ENCODE results near the gene DNAH7.

The DNAH7 gene

DNA sequence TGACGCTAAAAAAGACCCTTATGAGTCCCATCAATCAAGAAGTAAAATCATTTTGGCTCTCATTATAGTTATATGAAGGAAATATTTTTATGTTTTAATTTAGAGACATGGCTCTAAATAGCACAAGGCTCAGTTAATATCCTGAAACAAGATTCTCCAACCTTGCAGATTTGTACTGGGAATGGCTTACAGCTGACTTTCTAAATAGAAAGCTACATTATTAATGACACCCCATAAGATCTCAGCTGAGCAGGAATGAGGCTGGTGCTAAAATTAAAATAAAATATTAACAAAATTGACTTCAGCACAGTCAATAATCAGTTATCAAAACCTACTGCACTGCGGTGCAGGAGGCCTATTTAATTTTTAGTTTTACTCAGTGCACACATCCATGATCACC is 274.8 kb downstream of the DNAH7 start:
- no peak for DNase-seq

DNA sequence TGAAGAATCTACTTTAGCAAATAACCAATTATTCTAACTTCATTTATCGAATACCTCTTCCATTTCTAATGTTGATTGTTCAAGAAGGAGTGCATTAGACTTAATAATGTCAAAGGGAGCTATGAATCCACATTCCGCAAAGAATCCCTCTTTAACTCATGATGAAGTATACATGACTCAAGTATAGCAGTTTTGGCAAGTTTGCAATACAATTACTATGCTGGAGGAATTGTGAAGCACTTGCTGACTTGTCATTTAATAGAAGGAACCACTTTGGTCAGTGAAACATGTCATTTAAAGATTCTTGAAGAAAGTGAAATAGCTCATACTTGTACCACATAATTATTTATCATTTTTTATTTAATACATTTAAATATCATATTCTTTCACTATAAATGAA is 286.5 kb downstream of the DNAH7 start:
- DNase-seq: peak; percentile 23

DNA sequence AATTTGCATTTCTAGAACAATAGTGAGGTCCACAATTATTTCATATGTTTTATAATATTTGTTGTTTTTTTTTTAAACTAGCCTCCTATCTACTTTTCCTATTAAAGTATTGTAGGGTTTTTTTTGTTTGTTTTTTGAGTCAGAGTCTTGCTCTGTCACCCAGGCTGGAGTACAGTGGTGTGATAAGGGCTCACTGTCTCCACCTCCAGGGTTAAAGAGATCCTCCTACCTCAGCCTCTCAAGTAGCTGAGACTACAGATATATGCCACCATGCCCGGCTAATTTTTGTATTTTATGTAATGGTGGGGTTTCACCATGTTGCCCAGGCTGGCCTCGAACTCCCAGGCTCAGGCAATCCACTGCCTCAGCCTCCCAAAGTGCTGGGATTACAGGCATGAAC is 289.1 kb downstream of the DNAH7 start:
- no peak for DNase-seq

DNA sequence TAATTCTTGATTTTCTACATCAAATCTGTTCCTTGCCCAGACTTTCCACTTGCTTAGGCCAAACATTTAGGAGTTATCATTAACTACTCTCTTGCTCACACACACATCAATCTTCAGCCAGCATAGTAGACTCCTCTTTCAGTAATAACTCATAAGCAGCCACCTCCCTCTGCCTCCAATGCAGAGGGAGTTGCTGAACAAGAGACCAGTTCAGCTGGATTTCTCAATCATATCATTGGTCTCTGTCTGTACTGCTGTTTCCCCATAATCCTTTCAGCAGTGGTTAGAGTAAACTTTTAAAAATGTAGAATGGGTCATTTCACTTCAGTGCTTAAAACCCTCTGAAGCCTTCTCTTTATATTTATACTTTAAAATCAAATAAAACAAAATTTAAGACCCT is 298.7 kb downstream of the DNAH7 start:
- no peak for DNase-seq

DNA sequence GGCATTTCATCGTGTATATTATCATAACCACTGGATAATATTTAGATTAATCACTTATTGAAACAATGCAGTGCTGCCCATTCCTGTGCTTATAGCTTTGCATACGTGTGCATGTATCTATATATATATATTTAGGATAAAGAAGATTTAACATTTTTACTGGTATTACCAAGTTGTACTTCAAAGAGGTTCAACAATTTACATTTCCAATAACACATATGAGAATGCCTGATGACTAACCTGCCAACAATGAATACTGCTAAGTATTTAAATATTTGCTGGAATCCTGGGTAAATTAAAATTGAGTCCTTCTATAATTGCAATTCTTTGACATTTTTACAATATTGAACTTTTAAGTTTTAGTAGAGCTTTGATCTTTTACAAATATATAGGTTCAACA is 300.2 kb downstream of the DNAH7 start:
- DNase-seq: peak; percentile 53

DNA sequence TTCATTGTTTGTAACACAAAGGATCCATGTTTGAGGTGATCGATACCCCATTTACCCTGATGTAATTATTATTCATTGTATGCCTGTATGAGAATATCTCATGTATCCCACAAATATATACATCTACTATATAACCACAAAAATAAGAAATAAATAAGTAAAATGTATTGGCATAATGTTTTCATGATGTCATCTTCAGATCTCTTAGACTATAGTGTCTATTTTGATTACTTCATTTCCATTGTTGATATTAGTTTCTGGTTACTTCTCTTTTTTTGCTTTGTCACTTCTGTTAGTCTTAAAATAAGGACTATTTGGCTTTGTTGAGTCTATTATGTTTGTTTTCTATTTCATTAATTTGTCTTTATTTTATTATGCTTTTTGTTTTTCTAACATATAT is 301.9 kb downstream of the DNAH7 start:
- DNase-seq: no peak

DNA sequence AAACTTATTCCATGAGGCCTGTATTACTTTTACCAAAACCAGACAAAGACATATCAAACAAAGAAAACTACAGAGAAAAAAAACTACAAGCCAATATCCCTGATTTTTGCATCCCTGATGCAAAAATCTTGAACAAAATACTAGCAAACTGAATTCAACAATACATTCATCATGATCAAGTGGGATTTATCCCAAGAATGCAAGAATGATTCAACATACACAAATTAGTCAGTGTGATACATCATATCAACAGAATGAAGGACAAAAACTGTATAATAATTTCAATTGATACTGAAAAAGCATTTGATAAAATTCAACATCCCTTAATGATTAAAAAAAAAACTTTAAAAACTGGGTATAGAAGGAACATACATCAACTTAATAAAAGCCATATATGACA is 304.8 kb downstream of the DNAH7 start:
- peak; percentile 27 for DNase-seq

DNA sequence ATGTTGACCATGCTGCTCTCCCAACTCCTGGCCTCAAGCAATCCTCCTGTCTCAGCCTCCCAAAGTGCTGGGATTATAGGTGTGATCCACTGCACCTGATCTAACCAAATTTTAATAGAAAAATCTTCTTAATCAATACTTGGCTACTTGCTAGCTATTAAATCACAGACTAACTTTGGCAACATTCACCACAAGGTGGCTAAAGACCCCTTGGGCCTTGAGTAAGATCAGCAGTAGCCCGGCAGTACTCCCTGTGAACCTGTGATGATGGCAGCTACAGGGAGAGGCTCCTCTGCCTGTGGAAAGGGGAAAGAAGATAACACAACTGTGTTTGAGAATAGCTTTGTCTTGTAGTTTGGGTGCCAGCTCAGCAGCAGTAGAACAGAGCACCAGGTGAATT is 308.8 kb downstream of the DNAH7 start:
- DNase-seq: no peak

DNA sequence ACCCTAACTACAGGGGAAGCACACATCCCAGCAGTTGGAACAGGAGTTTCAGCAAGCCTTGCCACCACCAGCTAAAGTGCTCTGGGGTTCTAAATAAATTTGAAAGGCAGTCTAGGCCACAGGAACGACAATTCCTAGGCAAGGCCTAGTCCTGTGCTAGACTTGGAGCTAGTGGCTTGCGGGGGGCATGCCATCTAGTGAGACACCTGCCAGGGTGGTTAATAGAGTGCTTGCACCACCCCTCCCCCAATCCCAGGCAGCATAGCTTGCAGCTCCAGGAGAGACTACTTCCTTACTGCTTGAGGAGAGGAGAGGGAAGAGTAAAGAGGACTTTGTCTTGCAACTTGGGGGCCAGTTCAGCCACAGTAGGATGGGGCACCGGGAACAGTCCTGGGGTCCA is 309.8 kb downstream of the DNAH7 start:
- no peak for DNase-seq

DNA sequence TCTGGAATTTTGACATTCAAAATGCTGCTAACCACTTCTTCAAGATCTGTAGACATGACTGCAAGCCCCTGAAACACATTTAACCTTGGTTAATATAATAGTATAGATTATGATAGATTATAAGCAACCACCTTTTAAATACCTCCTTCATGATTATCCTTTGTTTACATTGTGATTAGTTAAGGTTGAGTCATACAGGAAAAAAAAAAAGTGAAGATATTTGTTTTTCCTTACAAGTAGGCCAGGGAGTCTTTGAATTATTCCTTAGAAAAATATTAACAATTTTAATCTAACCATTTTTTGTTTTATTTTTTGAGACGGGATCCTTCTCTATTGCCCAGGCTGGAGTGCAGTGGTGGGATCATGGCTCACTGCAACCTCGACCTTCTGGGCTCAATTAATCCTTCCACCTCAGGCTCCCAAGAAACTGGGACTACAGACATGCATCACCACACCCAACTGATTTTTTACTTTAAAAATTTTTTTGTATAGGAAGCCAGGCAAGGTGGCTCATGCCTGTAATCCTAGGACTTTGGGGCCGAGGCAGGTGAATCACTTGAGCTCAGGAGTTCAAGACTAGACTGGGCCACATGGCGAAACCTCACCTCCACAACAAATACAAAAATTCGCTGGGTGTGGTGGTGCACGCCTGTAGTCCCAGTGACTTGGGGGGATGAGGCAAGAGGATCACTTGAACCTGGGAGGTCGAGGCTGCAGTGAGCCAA is 312.3 kb downstream of the DNAH7 start:
- peak; percentile 10 for DNase-seq

DNA sequence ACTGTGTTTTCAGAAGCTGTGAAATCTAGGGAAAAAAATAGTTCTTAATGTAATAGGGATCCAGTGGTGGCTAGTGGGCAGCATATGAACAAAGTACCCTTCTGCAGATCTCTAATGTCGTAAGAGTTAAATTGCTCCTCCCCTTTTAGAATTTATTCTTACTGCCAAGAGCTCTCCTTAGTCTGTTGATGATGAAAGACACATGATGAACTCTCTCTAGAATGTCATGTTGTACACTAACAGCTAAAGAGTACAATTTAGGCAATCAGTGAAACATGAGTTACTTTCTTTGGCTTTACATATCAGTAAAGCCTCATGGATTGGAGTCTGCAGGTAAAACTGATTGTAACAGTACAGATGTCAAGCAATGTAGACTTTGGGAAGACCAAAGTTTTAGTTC is 327.4 kb downstream of the DNAH7 start:
- DNase-seq: no peak

DNA sequence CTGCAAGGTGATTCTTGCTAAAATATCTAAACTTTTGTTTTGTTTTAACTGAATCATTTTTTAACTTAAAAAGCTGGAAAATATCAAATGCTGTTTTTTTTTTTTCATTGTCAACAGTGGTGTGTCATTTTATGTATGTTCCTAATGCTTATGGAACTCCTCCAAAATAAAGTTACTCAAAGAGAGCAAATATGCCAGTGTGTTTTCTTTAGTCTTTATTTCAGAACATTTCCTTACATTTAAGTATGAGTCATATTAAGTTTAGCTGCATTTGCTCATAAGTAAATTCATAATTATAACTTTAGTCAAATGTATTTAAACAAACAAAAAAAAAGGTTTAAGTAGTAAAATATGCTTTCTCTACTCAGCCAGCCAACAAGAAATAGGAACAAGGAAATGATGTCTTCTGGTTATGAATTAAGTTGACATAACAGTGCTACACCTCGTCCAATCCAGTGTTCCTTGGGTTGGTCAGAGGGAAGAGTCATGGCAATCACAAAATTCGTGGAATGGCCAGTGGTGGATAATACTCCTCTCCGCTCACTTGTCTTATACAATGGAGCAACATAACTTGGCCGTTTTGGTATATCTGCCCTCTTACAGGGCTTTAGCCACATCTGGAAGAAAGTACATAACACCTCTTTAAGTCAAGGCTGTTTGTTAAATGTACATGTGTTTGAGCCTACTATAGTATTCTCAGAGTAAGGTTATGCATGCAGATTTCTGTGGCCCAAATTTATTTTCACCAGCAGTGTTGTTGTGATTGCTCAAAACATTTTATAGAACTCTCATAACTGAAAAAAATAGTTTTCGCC is 330.9 kb downstream of the DNAH7 start:
- peak; percentile 80 for DNase-seq

DNA sequence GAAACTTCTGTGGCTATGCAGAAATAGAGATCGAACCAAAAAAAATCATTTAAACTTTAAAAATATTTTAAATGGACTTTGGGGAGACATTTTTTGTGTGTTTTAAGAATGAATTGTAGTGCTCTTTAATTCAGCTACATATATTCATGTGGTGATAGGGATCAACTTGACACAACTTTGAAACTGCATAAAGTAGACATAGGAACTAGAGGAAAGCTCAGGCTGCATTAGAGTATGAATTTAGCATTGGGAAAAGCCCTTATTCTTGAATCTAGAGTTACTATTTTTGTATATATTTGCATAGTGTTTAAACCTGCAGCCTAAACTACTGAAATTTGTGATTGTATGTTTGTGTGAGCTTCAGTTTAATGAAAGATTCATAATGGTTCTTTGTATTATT is 333.3 kb downstream of the DNAH7 start:
- DNase-seq: no peak

DNA sequence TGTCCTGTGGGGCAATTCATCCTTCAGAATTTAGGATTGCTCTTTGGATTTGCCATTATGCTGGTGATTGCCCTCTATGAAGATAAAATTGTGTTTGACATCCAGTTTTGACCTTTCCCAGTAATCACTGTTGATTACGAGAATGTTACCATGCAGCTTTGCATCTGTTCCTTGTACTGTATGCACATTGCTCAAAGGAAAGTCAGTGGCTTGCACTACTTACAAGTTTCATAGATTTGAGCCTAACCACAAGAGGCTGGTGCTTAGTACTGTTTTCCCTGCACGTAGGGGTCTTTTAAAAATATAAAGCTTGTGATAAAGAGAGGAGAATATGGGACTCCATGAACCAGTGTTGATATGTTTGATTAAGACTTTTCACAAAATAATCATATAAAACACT is 333.7 kb downstream of the DNAH7 start:
- DNase-seq: no peak

DNA sequence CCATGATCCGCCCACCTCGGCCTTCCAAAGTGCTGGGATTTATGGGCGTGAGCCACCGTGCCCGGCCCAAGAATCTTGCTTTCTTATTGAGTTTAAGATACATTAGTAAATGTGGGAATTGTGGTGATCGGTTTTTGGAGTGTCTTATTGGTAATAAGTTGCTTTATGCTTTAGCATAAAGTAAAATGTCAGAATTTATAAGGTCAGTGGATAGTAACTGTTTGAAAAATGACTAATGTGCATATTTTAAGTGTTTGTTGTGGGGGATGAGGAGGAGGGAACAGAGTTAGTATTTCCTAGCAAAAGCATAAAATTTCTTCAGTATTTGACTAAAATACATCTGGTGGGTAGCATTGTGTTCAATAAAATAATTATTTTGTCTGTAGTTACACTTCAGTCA is 334.2 kb downstream of the DNAH7 start:
- DNase-seq: peak; percentile 10

DNA sequence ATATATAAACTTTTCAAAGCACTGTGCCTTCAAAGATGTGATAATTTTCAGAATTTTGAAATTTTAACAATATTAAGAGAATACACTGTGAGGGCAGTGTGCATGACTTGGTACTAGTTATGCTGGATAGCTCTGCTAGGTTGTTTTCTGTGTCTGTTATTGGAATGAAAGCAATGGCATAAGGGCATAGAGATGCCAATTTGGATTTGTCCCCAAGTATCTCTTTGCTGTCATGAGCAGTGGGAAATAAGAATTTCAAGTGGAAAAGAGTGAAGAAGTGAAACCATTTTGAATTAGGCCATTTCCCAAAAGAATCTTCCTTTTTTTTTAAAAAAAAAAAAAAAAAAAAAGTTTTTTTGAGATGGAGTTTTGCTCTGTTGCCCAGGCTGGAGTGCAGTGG is 334.8 kb downstream of the DNAH7 start:
- no peak for DNase-seq

DNA sequence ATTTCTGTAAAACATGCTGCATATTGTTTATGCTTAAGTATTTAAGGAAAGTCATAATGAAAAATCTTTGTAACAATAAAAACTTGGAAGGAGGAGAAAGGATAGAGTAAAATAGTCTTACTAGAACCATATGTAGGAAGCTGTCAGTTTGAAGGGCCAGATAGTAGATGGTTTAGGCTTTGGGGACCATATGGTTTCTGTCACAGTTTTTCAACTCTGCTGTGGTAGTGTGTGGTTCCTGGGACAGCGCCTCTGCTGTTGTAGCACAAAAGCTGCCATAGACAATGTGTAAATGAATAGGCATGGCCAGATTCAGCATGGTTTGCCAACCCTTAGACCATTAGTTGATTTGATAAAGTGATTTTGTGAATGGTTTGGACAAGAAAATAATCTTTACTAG is 336.1 kb downstream of the DNAH7 start:
- no peak for DNase-seq

DNA sequence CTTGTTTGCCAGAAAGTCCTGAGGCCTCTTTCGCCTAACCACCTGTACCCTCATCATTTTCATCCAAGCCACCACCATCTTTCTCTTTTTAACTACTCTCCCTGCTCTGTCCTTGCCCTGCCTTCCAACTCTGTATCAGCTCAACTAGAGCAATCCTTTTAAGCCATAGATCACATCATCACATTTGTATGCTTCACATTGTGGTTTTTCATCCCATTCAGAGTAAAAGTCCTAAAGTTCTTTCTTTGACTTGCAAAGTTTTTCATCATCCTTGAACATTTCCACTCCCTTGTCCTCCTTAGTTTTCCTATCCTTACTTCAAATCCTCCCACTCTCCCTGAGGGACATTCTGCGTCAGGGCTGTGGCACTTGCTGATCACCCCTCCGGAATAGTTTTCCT is 337.7 kb downstream of the DNAH7 start:
- peak; percentile 53 for DNase-seq

DNA sequence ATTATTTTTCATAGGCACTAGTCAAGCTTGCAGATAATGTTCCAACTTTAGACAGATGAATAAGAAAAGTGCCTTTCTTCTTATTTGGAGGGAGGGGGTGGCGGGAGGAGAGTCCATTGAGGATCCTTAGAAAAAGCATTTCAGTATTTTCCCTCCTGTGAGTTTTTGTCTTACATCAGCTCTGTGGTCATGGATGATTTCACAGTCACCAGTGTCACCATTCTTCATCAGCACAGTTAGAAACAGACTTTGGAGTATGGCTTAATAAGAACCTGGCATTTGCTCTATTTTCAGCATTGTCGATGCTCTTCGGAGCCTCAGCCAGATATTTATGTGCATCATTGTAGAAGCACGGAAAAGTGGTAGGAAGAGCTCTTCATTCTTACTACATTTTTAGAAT is 341.5 kb downstream of the DNAH7 start:
- no peak for DNase-seq

DNA sequence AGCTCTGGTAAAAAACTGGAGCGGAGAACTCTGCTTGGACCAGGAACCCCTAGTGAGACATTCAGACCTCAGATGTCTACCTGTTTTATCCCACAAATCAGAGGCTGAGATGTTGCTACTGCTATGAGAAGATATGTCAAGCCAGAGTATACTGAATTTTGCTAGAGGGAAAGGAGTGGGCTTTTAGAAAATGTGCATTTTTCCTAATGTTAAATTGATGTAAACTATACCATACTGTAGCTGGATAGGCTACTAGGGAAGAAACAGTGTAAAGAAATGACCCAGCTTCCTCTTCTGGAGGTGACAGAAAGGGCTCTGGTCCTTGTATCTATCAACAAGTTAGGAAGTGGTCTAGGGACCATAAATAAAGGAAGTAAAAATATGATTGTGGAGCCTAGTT is 346.6 kb downstream of the DNAH7 start:
- DNase-seq: no peak

DNA sequence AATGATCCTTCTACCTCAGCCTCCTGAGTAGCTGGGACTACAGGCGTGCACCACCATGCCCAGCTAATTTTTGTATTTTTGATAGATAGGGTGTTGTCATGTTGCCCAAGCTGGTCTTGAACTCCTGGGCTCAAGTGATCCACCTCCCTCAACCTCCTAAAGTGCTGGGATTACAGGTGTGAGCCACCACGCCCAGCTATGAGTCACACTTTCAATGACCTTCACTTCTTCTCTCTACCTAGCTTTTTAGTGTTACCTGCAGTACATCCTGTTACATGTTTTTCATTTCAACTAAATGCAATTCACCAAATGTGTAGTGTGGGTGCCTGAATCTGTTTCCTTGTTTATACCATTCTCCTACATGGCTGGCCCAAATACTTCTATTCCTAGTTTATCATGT is 347.6 kb downstream of the DNAH7 start:
- DNase-seq: no peak

DNA sequence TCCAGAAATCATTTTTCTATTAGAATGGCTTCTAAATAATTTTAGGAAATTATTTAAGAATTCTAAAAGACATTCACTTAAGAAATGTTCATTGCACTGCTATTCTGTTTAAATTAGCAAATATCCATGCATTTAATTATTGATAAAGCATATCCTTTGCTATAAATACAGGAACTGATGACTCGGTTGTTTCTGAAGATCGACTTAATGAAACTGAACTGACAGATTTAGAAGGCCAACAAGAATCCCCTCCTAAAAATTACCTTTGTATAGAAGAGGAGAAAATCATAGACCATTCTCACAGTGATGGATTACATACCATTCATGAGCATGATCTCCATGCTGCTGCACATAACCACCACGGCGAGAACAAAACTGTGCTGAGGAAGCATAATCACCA is 352.2 kb downstream of the DNAH7 start:
- DNase-seq: no peak

DNA sequence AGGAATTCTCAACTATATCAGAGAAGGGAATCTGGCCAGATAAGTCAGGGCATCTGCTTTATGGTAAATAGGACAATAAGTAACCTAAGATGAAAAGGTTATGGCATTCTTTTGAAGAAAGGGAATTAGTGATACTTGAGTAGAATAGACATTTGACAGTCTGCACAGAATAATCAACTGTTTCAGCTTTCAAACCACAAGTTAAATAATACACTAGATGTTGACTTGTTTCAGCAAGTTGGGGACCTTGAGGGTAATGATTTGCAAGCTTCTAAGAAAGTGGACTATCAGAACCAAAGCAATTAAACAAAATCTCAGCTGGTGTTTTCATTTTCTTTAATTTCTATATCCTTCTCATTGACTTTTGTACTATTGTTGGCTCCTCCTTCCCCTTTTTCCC is 357.2 kb downstream of the DNAH7 start:
- no peak for DNase-seq

DNA sequence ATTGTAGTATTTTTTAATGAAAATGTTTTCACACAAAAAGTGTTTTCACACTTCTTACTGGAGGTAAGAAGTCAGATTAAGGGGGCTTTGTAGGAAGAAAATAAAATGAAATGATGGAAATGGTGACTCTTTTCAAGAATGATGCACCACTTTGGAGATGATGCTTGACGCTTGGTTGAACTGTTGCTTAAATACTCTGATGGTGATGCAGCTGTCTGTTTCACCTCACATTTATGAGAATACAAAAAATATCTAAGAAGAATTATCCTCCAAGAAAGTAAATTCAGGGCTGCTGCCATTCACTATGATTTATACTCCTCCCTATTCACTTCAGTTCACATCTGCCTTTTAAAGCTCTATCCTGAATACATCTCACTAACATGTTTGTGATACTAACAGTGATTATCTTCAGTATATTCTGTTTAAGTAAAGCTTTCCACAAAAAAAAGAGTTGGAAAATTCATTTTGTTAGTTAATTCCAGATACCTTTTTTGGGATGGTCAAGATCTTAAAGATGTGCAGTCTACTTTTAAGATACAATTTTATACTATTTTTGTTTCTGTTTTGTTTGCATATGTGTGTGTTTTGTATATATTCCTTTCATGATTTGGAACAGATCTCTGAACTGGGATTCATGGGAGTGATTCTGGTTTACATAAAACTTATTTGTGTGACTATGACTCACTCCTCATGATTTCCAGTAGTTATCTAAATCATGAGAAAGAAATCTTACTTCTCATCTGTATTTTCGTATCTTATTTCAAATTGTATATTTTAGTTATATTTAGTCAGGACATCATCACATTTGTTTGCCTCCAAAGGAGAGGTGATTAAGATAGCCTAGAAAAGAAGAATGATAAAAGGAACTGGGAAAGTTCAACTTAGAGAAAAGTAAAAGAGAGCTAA is 358.5 kb downstream of the DNAH7 start:
- peak; percentile 57 for DNase-seq

Measured in fibroblast of skin of right biceps (primary cell).